Measurements from ENCODE around the gene DEDD2. TPM values are rescaled to one million over a fixed set of nuclear protein-coding genes. Genes with fewer than 3 reads are reported as not detected.

The DEDD2 gene
- total RNA-seq, 1 experiment from 2014 or later: 43.8 TPM

DNA sequence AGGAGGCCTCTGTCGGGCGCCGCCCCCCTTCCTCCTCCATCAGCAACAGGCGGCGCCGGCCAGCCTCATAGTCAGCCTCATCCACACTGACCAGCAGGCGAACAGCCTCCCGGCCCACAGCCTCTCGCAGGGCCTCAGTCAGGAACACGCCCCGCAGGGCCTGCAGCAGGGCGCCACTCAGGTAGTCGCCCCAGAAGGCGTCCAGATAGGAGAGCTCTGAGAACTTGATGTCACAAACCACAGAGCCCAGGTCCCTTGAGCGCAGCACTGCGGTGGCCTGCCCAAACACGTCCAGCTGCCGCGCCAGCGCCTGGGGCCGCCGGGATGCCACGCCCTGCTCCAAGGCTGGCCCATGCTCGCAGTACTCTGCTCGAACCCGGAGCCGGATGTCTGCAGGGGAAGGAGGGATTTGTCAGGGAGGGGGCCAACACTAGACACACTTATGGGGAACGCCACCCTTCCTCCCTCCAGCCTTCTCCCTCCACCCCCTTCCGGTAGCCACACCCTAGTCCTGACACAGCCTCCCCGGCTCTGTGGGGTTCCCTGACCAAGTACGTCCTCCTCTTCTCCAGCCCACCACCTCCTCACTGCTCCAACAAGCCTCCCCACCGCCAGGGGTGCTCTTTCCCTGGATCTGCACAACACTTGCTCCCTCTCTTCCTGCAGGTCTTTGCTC lies 17.9 kb downstream of the DEDD2 start:
- no peak for DNase-seq (ENCODE audit: low read depth)

- peak; percentile 44 for DNase-seq (ENCODE audit: low read depth)
These were observed 18.6 kb downstream of the DEDD2 start for GRCh38 chr19:42198676-42199439.

DNA sequence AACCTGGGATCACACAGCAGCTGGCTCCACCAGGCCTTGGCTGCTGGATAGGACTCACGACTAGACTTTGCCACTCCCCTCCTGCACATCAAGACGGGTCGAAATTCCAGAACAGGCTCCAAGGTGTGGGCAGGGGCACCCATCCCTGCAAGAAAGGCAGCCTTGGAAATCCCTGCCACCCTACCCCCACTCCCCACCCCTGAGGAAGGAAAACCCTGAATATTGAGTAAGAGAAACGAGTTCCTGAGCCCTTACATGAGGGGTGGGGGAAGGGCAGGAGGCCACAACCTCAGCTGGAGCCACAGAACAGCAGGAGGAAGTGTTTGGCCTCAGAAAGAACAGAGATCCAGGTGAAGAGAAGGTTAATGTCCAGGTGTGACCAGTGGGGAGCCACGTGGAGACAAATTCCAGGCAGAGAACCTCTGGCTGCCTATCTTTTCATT lies 20.1 kb downstream of the DEDD2 start:
- no peak for DNase-seq (ENCODE audit: low read depth)

- DNase-seq (ENCODE audit: low read depth): no peak
These were observed 21.2 kb downstream of the DEDD2 start for GRCh38 chr19:42196011-42197001.

GRCh38 chr19:42193706-42194105 lies 23.8 kb downstream of the DEDD2 start:
- peak; percentile 57 for DNase-seq (ENCODE audit: low read depth)

DNA sequence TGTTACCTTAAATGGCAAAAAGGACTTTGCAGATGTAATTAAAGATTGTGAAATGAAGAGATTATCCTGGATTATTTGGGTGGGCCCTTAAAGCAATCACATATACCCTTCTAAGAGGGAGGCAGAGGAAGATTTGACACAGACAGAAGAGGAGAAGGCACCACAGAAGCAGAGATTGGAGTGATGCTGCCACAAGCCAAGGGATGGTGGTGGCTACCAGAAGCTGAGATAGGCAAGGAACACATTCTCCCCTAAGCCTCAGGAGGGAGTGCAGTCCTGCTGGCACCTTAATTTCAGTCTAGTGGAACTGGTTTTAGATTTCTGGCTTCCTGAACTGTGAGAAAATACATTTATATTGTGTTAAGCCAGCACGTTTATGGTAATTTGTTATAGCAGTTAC lies 24.2 kb downstream of the DEDD2 start:
- no peak for DNase-seq (ENCODE audit: low read depth)

DNA sequence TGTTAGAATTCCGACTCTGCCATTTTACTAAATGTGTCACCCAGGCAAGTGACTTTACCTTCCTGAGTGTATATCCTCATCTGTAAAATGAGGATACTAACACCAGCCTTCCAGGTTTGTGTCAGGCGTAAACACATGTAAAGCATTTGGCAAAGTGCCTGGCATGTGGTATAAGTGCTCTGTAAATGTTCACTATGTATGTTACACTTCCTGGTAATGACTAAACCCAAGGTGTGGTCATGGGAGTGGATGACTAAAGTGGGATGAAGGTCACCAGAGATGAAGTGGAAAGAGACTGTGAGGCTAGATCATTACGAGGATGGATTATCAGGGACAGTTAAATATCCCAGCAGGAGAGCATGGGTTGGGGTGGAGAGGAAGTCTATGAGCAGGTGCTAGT lies 25.6 kb downstream of the DEDD2 start:
- peak; percentile 88 for DNase-seq (ENCODE audit: low read depth)

GRCh38 chr19:42191330-42191729 lies 26.1 kb downstream of the DEDD2 start:
- DNase-seq (ENCODE audit: low read depth): no peak

GRCh38 chr19:42189133-42189532 lies 28.3 kb downstream of the DEDD2 start:
- no peak for DNase-seq (ENCODE audit: low read depth)

DNA sequence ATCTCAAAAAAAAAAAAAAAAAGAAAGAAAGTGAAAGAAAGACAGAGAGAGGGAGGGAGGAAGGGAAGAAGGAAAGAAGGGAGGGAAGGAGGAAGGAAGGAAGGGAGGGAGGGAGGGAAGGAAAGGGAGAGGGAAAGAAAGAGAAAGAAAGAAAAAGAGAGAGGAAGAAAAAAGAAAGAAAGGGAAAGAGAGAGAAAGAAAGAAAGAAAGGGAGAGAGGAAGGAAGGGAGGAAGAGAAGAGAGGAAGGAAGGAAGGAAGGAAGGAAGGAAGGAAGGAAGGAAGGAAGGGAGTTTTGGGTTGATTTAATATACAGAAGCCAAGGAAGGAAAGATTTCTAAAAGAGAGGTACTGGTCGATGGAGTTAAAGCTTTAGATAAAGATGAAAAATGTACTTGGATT lies 28.8 kb downstream of the DEDD2 start:
- DNase-seq (ENCODE audit: low read depth): no peak

DNA sequence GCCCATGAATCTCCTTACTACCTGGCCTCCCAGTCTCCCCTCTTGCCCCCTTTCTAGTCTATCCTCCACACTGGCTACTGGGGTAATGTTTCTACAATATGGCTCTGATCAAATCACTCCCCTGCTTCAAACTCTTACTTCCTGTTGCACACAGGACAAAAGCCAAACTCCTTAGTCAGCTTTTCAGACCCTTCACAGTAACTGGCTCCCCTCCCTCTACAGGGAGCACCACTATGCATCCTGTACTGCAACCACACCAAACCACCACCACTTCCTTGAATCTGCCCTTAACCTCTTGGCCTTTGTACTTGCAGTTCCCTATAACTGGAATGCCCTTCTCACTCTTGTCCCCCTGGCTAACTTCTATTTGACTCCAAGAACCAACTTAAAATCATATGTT lies 32.2 kb downstream of the DEDD2 start:
- DNase-seq (ENCODE audit: low read depth): peak; percentile 34

GRCh38 chr19:42184401-42184861 lies 33.0 kb downstream of the DEDD2 start:
- peak; percentile 77 for DNase-seq (ENCODE audit: low read depth)

DNA sequence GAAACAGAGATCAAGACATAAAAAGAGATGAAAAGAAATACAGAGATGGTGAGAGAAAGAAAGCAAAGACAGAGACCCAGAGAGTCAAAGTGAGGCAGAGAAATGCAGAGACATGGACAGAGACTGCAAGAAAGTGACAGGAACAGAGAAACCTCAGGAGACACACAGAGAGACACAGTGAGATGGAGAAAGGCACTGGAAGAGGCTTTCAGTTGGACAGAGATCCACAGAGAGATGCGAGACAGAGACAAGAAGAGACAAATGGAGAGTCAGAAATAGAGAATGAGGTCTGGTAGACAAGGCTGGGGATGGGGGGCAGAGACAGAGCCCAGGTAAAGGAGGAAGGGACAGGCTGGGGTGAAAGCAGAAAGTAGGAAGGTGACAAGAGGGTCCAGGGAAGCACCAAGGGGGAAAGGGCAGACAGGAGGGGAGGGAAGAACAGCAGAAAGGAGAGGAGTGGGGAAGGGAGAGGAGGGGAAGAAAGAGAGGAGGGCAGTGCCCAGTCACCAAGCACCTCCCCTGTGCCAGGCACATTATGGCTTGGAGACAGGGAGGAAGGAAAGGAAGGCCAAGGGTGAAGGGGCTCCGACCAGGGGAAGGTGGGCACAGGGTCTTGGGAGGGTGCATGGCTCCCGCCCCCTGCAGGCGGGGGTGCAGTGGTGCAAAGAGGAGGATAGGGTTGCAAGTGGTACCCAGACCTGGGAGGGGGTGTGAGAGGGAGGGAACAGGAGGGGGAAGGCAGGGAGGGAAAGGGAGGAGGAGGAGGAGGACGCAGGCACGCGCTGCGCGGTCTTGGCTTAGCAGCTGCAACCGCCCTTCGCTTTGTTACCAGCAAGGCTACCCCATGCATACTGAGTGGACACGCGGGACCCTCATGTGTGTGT lies 38.4 kb downstream of the DEDD2 start:
- DNase-seq (ENCODE audit: low read depth): no peak

DNA sequence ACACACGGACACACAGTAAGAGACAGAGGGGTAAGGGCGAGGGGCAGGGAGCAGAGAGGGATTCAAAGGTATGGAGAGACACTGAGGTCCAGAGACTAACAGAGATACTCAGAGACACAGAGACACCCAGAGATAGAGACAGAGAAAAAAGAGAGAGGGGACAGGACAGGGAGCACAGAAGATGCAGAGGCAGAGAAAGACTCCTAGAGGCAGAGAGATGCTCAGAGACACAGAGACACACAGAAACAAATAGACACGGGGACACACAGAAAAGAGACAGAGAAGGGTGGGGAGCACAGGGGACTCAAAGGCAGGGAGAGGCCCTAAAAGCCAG lies 39.8 kb downstream of the DEDD2 start:
- no peak for DNase-seq (ENCODE audit: low read depth)

GRCh38 chr19:42176990-42177685 lies 40.3 kb downstream of the DEDD2 start:
- DNase-seq (ENCODE audit: low read depth): peak; percentile 76

DNA sequence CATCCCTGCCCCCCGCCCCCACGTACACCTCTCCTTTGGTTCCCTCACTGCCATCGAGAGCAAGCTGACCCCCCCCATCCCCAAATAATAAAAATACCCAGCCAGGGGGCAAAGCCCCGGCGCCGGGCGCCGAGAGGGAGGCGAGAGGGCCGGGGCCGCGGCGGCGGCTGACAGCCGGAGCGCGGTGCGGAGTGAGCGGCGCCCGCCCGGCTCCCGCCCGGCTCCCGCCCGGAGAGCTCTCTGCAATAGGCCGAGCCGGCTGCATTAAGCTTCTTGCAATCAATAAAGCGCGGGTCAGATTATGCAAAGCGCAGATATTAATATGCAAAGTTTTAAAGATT lies 40.9 kb downstream of the DEDD2 start:
- DNase-seq (ENCODE audit: low read depth): no peak

DNA sequence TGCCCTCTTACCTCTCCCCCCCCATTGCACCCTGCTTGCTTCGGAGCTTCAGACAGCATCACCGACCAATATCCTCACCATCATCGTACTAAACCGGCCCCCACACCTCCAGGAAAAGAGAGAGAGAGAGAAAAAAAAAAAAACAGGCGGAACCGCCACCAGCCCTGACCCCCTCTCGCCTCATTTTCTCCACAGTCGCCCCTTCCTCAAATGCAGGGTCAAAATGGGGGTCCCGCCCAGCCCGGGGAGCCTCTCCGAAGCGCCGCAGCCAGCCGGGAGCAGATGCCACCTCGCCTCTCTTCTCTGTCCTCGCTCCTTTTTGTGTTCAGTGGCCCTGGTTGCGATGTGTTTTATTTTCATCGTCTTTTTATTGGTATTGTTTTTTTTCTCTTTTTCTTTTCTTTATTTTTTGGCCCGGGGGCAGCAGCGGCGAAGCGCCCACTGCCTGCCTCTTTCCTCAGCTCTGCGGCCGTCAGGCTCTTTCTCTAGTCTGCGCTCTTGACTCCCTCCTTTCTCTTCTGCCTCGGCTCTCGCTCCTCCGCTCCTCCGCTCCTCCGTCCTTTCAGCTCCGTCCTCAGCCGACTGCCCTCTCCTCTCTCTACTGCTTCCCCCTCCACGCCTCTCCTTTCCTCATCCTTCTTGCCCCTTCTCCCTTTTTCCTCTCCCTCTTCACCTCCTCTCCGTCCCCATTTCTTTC lies 41.4 kb downstream of the DEDD2 start:
- peak; percentile 29 for DNase-seq (ENCODE audit: low read depth)

DNA sequence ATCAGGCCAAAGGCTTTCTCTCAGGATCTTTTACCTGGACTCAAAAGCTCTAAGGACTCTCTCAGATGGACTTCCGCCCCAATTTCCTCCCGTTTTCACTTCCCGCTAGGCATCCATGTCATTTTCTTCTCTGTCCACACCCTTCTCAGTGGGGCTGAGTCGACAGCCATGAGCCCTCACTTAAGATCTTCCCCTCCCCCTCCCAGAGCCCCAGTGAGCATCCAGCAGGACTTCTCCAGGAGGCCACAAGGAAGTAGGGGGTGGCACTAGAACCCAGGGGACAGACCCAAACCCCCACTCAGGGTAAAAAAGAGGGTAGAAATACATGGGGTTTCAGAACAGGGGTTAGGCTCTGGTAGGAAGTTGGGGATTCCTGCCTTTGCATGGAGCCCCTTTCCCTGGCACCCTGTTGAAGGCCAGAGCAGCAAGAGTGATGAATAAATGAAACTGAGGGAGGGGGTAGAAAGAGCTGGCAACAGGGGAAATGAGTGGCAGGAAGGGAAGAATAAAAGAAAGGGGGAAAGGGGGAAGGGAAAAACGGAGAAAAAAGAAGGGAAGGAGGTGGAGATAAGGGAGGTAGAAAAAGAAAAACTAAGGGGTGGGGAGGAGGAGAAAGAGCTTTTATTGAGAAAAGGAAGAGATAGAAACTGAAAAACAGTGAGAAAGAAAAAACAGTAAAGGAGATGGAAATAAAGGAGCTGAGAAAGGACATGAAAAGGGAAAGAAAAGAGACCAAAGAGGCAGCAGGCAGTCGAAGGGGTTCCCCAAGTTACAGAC lies 42.3 kb downstream of the DEDD2 start:
- no peak for DNase-seq (ENCODE audit: low read depth)

- no peak for DNase-seq (ENCODE audit: low read depth)
These were observed 43.3 kb downstream of the DEDD2 start for GRCh38 chr19:42174188-42174587.
